Karpas-422 (cell line): Measurements from ENCODE around the gene UQCRQ. TPM values are rescaled to one million over a fixed set of nuclear protein-coding genes. Genes with fewer than 3 reads are reported as not detected.

ENCODE experiments used
- DNase-seq: peaks from one replicate; pipeline ENCODE4 v3.0.0-alpha.2; 2015
- H2AFZ ChIP-seq: fragments of 200-600 bp; sonication (generic); 2 replicates; pipeline ENCODE4 v1.6.1; 2014; ENCODE audit warnings: antibody characterized with exemption, low read length, mixed read lengths
- H3K27ac ChIP-seq: fragments of 200-600 bp; sonication (generic); 2 replicates; pipeline ENCODE4 v1.5.1; 2014; ENCODE audit warnings: mild to moderate bottlenecking, low read length, moderate library complexity
- H3K27me3 ChIP-seq: fragments of 200-600 bp; sonication (generic); 2 replicates; pipeline ENCODE4 v1.6.1; 2014; ENCODE audit warnings: low read length, mixed read lengths
- H3K36me3 ChIP-seq: fragments of 200-600 bp; sonication (generic); 2 replicates; pipeline ENCODE4 v1.6.1; 2014; ENCODE audit warnings: low read length, mixed read lengths; ENCODE audit not compliant: insufficient read depth
- H3K4me1 ChIP-seq: fragments of 200-600 bp; sonication (generic); 2 replicates; pipeline ENCODE4 v1.6.1; 2014; ENCODE audit warnings: mild to moderate bottlenecking, low read length, mixed read lengths
- H3K4me2 ChIP-seq: fragments of 200-600 bp; sonication (generic); 2 replicates; pipeline ENCODE4 v1.6.1; 2014; ENCODE audit warnings: low read length, low read depth, mild to moderate bottlenecking; ENCODE audit not compliant: poor library complexity, severe bottlenecking
- H3K4me3 ChIP-seq: fragments of 200-600 bp; sonication (generic); 2 replicates; pipeline ENCODE4 v1.5.1; 2014; ENCODE audit warnings: mild to moderate bottlenecking, antibody characterized with exemption, low read length, mixed read lengths
- H3K79me2 ChIP-seq: fragments of 200-600 bp; sonication (generic); 2 replicates; pipeline ENCODE4 v1.6.1; 2014; ENCODE audit warnings: mild to moderate bottlenecking, low read length, mixed read lengths
- H3K9ac ChIP-seq: fragments of 200-600 bp; sonication (generic); 2 replicates; pipeline ENCODE4 v1.6.0; 2014; ENCODE audit warnings: low read length
- H3K9me2 ChIP-seq: fragments of 200-600 bp; sonication (generic), shearing (Covaris generic); replicated peaks from 2 replicates; pipeline ENCODE4 v1.6.0; 2014; ENCODE audit warnings: mild to moderate bottlenecking, low read length, moderate library complexity; ENCODE audit not compliant: insufficient read depth
- H3K9me3 ChIP-seq: fragments of 300-700, 200-600 bp; sonication (generic); 2 replicates; pipeline ENCODE4 v1.6.1; 2014; ENCODE audit warnings: low read length, mixed read lengths
- H4K20me1 ChIP-seq: fragments of 200-600 bp; sonication (generic); 2 replicates; pipeline ENCODE4 v1.6.1; 2014; ENCODE audit warnings: mild to moderate bottlenecking, antibody characterized with exemption, low read length, low read depth; ENCODE audit not compliant: insufficient read depth
- total RNA-seq: library from RNA; depleted of rRNA; stranded (reverse); fragments of >200 nt; shearing (Covaris generic); gene quantifications from 2 replicates; pipeline ENCODE4 v1.2.3, GENCODE V29; 2014; ENCODE audit warnings: low replicate concordance

UQCRQ gene
- total RNA-seq, 1 experiment from 2014 or later: 179 TPM

- Histone ChIP-seq H3K4me2 (no peak overlapping the region), H3K27me3 (no peaks in the 10 kb centered on the region), H2AFZ (no peak overlapping the region), H3K27ac (no peak overlapping the region), H3K4me1 (no peaks in the 10 kb centered on the region), H3K4me3 (no peak overlapping the region), H3K79me2 (no peaks in the 10 kb centered on the region), H3K36me3 (no peaks in the 10 kb centered on the region), H3K9ac (no peak overlapping the region), H3K9me2 (no peaks in the 10 kb centered on the region), H3K9me3 (no peaks in the 10 kb centered on the region), H4K20me1 (no peaks in the 10 kb centered on the region)
- DNase-seq: no peak
Measured at GRCh38 chr5:132838516-132839282, 27.7 kb upstream of the UQCRQ start.

- Histone ChIP-seq H3K4me1 (no peaks in the 10 kb centered on the region), H3K9ac (no peak overlapping the region), H3K4me2 (no peak overlapping the region), H3K27me3 (no peaks in the 10 kb centered on the region), H3K9me2 (no peaks in the 10 kb centered on the region), H3K9me3 (no peaks in the 10 kb centered on the region), H3K27ac (no peak overlapping the region), H3K79me2 (no peaks in the 10 kb centered on the region), H3K36me3 (no peaks in the 10 kb centered on the region), H3K4me3 (no peak overlapping the region), H2AFZ (no peak overlapping the region), H4K20me1 (no peaks in the 10 kb centered on the region)
- no peak for DNase-seq
Measured at GRCh38 chr5:132839426-132840301, 26.8 kb upstream of the UQCRQ start.

- Histone ChIP-seq H4K20me1 (no peaks in the 10 kb centered on the region), H3K9me3 (no peaks in the 10 kb centered on the region), H3K27ac (no peak overlapping the region), H3K4me2 (no peak overlapping the region), H3K9me2 (no peaks in the 10 kb centered on the region), H2AFZ (no peak overlapping the region), H3K4me3 (no peak overlapping the region), H3K27me3 (no peaks in the 10 kb centered on the region), H3K4me1 (no peaks in the 10 kb centered on the region), H3K9ac (no peak overlapping the region), H3K79me2 (no peaks in the 10 kb centered on the region), H3K36me3 (no peaks in the 10 kb centered on the region)
- DNase-seq: no peak
Measured at GRCh38 chr5:132840313-132840712, 26.1 kb upstream of the UQCRQ start.

GRCh38 chr5:132840896-132841295, 25.5 kb upstream of the UQCRQ start:
- Histone ChIP-seq H3K27me3 (no peaks in the 10 kb centered on the region), H3K9ac (no peak overlapping the region), H2AFZ (no peak overlapping the region), H3K79me2 (no peaks in the 10 kb centered on the region), H3K4me3 (no peak overlapping the region), H3K27ac (no peak overlapping the region), H3K4me1 (no peaks in the 10 kb centered on the region), H3K9me3 (no peaks in the 10 kb centered on the region), H3K9me2 (no peaks in the 10 kb centered on the region), H4K20me1 (no peaks in the 10 kb centered on the region), H3K4me2 (no peak overlapping the region), H3K36me3 (no peaks in the 10 kb centered on the region)
- DNase-seq: no peak

- Histone ChIP-seq H4K20me1 (no peaks in the 10 kb centered on the region), H2AFZ (no peak overlapping the region), H3K4me3 (no peak overlapping the region), H3K9me2 (no peaks in the 10 kb centered on the region), H3K79me2 (no peaks in the 10 kb centered on the region), H3K36me3 (no peaks in the 10 kb centered on the region), H3K9me3 (no peaks in the 10 kb centered on the region), H3K4me1 (no peaks in the 10 kb centered on the region), H3K9ac (no peak overlapping the region), H3K4me2 (no peak overlapping the region), H3K27me3 (no peaks in the 10 kb centered on the region), H3K27ac (no peak overlapping the region)
- DNase-seq: no peak
Measured at GRCh38 chr5:132841305-132841704, 25.1 kb upstream of the UQCRQ start.

GRCh38 chr5:132848270-132848669, 18.2 kb upstream of the UQCRQ start:
- no peaks in the 10 kb centered on the region for H3K36me3 ChIP-seq
- H3K27ac ChIP-seq: no peak overlapping the region
- H3K4me2 ChIP-seq: no peak overlapping the region
- H3K9ac ChIP-seq: no peak overlapping the region
- no peaks in the 10 kb centered on the region for H4K20me1 ChIP-seq
- no peak overlapping the region for H3K4me3 ChIP-seq
- H3K4me1 ChIP-seq: no peaks in the 10 kb centered on the region
- no peak for DNase-seq
- no peaks in the 10 kb centered on the region for H3K9me2 ChIP-seq
- no peak overlapping the region for H2AFZ ChIP-seq
- no peaks in the 10 kb centered on the region for H3K27me3 ChIP-seq
- no peaks in the 10 kb centered on the region for H3K79me2 ChIP-seq
- no peaks in the 10 kb centered on the region for H3K9me3 ChIP-seq

- H3K4me1 ChIP-seq: no peaks in the 10 kb centered on the region
- H3K79me2 ChIP-seq: no peaks in the 10 kb centered on the region
- H2AFZ ChIP-seq: no peak overlapping the region
- DNase-seq: no peak
- no peak overlapping the region for H3K9ac ChIP-seq
- H3K9me3 ChIP-seq: no peaks in the 10 kb centered on the region
- H3K9me2 ChIP-seq: no peaks in the 10 kb centered on the region
- H3K4me3 ChIP-seq: no peak overlapping the region
- no peaks in the 10 kb centered on the region for H3K36me3 ChIP-seq
- no peaks in the 10 kb centered on the region for H4K20me1 ChIP-seq
- no peaks in the 10 kb centered on the region for H3K27me3 ChIP-seq
- no peak overlapping the region for H3K4me2 ChIP-seq
- H3K27ac ChIP-seq: no peak overlapping the region
Measured at GRCh38 chr5:132849347-132849746, 17.1 kb upstream of the UQCRQ start.

GRCh38 chr5:132850066-132850465, 16.4 kb upstream of the UQCRQ start:
- Histone ChIP-seq H3K27me3 (no peaks in the 10 kb centered on the region), H3K4me3 (no peak overlapping the region), H3K9me2 (no peaks in the 10 kb centered on the region), H3K4me1 (no peaks in the 10 kb centered on the region), H3K9me3 (no peaks in the 10 kb centered on the region), H3K9ac (no peak overlapping the region), H2AFZ (no peak overlapping the region), H4K20me1 (no peaks in the 10 kb centered on the region), H3K27ac (no peak overlapping the region), H3K36me3 (no peaks in the 10 kb centered on the region), H3K4me2 (no peak overlapping the region), H3K79me2 (no peaks in the 10 kb centered on the region)
- no peak for DNase-seq
